NCI-H187 (cell line): ENCODE measurements around the gene THEM4.
A peak's percentile ranks its signal among the peaks of the same experiment; 100 is the strongest.

Experiments
- DNase-seq, 2 experiments: peaks; one replicate each; lab custom pipeline; 2025; lab: John Stamatoyannopoulos, UW

The THEM4 gene

DNA sequence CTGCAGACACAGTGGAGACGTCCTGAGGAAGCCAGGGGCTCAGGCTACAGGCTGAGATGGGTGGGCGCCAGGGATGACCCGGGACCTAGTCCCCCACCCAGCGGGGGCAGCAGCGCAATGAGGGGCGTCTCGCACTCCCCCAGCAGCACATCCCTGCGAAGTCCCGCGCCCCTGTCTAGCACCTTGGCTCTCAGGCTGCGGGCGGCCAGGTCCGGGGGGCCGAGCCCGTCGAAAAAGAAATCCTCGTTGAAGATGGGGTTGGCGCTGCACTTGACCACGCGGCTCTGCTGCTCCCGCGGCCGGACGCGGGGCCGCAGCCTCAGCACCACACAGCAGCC lies 71.5 kb downstream of the THEM4 start:
- DNase-seq: no peak

GRCh38 chr1:151837197-151837596 lies 72.1 kb downstream of the THEM4 start:
- no peak for DNase-seq

DNA sequence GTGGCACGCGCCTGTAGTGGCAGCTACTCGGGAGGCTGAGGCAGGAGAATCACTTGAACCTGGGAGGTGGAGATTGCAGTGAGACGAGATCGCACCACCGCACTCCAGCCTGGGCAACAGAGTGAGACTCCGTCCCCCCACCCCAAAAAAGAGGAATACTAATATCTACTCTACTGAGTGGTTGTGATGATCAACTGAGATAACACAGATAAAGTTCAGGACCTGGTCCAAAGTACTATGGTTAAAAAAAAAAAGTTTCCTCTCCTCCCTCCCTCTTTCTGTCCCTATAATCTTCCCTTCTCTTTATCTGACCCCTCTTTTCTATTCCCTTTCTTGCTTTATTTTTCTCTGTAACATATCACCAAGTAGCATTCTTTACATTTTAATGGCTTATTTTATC lies 73.7 kb downstream of the THEM4 start:
- DNase-seq: no peak

DNA sequence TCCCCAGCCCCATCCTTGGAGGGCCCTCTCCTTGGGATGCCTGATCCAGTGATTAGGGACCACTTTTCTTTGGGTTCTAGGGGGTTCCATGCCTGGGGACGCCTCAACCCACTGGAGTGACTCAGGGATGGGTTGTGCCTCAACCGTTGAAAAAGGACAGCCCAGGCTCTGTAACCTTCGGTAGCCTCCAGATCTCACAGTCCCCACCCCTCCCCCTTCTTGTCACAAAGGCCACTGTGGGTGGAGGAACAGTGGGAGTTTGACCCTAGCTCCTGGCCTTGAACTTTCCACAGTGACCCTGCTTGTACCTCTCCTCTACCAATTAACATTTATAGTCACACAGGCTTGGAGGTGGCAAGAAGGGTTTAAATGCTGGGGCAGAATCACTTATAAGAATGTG lies 75.1 kb downstream of the THEM4 start:
- DNase-seq: no peak

DNA sequence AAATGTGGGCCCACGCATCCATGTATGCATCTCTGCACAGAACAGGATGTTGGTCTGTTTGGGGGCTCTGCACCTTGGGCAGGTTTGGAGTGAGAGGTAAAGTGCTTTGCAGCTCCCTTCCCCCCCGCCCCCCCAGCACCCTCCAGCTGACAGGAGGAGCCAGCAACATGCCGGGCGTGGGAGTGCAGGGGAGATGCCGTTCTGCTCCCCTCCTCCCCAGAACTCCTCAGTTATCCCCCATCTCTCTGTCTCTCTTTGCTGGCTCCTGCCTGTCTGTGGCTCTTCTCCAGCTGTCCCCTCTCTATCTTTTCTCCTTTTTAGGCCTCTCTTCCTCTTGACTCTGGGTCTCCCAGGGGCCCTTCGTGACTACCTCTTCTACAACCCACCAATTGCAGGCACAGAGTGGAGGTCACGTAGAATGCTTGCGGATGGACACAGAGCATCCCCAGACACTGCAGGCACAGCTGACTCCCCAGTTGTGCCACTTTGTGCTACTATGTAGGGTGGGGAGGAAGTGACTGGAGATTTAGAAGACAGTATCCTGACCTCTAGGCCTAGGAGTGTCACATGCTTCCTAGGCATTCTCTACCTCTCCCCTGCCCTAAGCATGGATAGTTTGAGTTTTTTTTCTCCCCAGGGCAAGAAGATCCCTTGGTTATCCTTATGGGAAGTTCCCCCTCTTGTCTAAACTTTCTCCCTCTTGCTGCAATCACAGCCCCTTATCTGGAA lies 76.0 kb downstream of the THEM4 start:
- DNase-seq: no peak

- peak; percentile 41 to 53 for DNase-seq
These were observed 76.9 kb downstream of the THEM4 start for GRCh38 chr1:151832318-151832980.

GRCh38 chr1:151831605-151832004 lies 77.7 kb downstream of the THEM4 start, which contains the start of gene RORC:
TSS of gene RORC (minus strand) at chr1:151831802. CDS start at chr1:151831764, 38 bp downstream.
- no peak for DNase-seq

DNA sequence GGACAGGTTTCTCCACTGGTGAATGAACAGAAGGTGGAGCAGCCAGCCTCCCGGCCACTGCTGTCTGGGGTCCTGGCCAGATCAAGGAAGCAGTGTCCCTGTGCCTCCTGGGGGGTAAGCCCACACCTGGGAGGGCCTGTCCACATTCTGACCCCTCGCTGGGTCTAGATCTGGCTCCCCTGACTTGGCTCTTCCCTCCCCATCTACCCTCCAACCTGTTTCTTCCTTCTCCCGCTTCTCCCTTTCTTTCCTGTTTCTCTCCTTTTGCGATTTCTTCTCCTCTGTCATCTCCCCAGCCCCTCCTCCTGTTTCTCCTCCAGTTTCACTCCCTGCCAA lies 78.1 kb downstream of the THEM4 start:
- DNase-seq: no peak

DNA sequence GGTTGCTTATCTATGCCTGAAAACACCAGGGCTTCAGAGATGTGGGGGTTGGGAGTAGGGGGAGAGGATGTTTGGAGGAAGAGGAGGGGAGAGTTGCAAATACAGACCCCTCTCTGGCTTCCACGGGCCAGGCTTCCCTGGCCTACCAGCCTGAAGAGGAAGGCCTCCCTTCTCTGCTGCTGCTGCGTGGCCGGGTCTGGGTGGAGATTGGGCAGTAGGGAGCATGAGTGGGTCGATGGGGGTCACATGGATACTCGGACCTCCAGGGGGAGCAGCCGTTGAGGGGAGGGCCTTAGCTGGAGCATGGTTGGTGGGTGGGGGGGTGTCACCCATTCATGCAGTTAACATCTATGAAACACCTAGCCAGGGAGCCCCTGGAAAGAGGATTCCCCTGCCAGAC lies 79.3 kb downstream of the THEM4 start:
- DNase-seq: no peak

- no peak for DNase-seq
These were observed 79.8 kb downstream of the THEM4 start for GRCh38 chr1:151829352-151830046.

DNA sequence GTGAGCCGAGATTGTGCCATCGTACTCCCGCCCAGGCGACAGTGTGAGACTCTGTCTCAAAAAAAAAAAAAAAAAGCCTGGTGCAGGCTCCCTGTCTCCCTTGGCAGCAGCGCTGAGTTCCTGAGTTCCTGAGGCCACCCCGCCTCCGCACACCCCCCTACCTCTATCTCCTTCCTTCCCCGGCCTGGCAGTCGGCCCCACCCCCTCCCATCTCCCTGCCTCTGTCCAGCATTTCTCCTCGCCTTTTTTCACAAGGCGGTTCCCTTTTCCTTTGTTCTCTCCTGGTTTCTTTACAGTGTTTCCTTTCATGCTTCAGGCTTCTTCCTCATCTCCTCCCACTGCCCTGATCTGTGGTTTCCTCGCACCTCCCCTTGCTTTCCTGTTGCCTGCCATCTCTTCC lies 80.4 kb downstream of the THEM4 start:
- no peak for DNase-seq

DNA sequence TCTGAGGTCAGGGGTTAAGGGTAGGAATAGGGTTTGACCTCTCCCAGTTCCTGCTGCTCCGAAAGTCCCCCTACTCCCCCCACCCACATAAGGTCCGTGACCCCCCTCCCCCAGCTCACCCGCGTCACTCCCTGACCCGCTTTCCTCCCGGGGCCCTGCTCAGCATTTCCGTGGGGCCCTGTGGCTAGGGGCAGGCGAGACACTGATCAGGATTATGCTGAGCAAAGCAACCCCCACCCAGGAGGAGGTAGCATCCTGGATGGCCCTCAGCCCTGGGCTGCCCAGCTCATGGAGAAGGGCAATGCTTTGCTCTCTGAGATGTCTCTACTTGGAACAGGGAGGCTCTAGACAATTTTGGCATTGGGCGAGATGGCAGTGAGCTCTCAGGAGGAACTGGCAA lies 81.5 kb downstream of the THEM4 start:
- DNase-seq: no peak

GRCh38 chr1:151825751-151826660 lies 83.3 kb downstream of the THEM4 start:
- no peak for DNase-seq

DNA sequence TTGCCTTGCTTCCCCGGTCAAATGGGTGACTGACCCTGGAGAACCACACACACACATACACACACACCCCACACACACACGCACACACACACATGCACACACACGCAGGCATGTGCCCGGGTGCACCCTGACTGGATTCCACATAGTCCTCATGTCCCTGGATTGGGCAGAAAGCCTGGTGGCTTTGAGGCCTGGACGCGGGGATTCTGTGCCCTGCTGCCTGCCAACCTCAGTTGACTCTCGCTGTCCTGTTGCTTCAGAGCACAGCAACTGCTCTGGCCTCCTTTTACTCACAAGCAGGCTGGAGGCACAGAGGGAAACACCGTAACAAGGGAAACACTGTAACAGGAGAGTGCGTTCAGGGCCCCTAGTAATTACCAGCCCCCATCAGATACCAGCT lies 84.1 kb downstream of the THEM4 start:
- DNase-seq: no peak
